Coronary artery (tissue), 2 donors: ENCODE results near the gene TFAM.

ENCODE experiments used
- DNase-seq: peaks from one replicate; pipeline ENCODE4 v3.0.0-alpha.2; 2017; ENCODE audit warnings: low spot score
- H3K27ac ChIP-seq, 2 donors: fragments of 200-600 bp; sonication (generic); one replicate each; pipeline ENCODE4 v1.5.1; 2016 to 2019
- H3K4me3 ChIP-seq: fragments of 200-600 bp; sonication (generic); 2 replicates; pipeline ENCODE4 v1.5.1; 2016; ENCODE audit warnings: mild to moderate bottlenecking, moderate library complexity
- TF ChIP-seq, protein P1 (sequence below): fragments of 200-600 bp; sonication (generic); IDR thresholded peaks from one replicate; pipeline ENCODE4 v1.5.1; 2019; ENCODE audit warnings: antibody characterized with exemption

TFAM gene

GRCh38 chr10:58393317-58393716 is 8.1 kb downstream of the TFAM start:
- DNase-seq = no peak
- TF ChIP-seq, protein P1, sequence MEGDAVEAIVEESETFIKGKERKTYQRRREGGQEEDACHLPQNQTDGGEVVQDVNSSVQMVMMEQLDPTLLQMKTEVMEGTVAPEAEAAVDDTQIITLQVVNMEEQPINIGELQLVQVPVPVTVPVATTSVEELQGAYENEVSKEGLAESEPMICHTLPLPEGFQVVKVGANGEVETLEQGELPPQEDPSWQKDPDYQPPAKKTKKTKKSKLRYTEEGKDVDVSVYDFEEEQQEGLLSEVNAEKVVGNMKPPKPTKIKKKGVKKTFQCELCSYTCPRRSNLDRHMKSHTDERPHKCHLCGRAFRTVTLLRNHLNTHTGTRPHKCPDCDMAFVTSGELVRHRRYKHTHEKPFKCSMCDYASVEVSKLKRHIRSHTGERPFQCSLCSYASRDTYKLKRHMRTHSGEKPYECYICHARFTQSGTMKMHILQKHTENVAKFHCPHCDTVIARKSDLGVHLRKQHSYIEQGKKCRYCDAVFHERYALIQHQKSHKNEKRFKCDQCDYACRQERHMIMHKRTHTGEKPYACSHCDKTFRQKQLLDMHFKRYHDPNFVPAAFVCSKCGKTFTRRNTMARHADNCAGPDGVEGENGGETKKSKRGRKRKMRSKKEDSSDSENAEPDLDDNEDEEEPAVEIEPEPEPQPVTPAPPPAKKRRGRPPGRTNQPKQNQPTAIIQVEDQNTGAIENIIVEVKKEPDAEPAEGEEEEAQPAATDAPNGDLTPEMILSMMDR = no peak
- no peak overlapping the region for H3K27ac ChIP-seq
- H3K4me3 ChIP-seq = no peak overlapping the region

DNA sequence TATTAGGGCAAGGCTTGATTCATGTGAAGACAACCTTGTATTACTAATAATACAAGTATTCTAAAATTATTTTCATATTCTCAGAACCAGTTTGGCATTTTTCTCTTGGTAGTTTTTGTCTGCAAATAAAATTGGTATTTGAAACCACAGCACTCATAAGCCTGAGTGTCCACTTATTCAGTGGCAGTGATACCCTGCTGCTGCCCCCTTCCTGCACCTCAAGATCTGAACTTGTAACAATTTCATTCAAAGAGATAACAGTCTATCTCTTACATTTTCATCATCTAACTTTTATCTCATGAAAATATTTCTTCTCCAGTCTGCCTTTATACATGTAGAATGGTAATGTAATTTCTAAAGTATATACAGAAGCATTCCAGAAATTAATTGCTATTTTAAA is 9.3 kb downstream of the TFAM start:
- no peak overlapping the region for H3K27ac ChIP-seq
- DNase-seq = no peak
- TF ChIP-seq, protein P1 = no peak
- no peak overlapping the region for H3K4me3 ChIP-seq

- no peak for DNase-seq
- TF ChIP-seq, protein P1 = no peak
- Histone ChIP-seq H3K27ac (no peak overlapping the region), H3K4me3 (no peak overlapping the region)
Observed at GRCh38 chr10:58396057-58396456, 10.8 kb downstream of the TFAM start.

DNA sequence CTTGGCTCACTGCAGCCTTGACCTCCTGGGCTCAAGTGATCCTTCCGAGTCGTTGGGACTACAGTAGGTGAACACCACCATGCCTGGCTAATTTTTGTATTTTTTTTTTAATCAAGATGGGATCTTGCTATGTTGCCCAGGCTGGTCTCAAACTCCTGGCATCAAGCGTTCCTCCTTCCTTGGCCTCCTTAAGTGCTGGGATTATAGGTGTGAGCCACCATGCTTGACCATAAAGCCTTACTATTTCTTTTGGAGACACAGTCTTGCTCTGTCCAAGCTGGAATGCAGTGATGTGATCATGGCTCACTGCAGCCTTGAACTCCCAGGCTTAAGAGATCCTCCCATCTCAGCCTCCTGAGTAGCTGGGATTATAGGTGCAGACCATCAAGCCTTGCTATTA is 12.6 kb downstream of the TFAM start:
- Histone ChIP-seq H3K27ac (no peak overlapping the region), H3K4me3 (no peak overlapping the region)
- TF ChIP-seq, protein P1 = no peak
- no peak for DNase-seq

GRCh38 chr10:58399410-58399809 is 14.2 kb downstream of the TFAM start:
- TF ChIP-seq, protein P1 = no peak
- Histone ChIP-seq H3K27ac (no peak overlapping the region), H3K4me3 (no peak overlapping the region)
- DNase-seq = no peak

DNA sequence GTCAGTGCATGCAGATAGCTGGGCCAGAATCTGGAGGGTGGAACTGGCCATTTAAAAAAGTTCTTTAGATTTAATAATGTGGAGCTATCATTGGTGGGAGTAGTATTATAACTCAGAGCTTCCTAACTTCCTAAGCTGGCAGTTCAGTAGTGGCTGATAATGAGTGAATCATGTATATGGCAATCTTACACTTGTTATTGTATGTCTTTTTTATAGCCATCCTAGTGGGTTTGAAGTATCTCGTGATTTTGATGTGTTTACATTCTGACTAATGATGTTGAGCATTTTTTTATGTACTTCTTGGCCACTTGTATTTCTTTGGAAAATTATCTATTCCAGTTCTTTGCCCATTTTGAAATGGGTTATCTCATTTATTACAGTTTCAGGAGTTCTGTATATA is 15.4 kb downstream of the TFAM start:
- TF ChIP-seq, protein P1 = no peak
- no peak for DNase-seq
- Histone ChIP-seq H3K27ac (no peak overlapping the region), H3K4me3 (no peak overlapping the region)

- no peak for DNase-seq
- Histone ChIP-seq H3K4me3 (no peak overlapping the region), H3K27ac (no peak overlapping the region)
- TF ChIP-seq, protein P1 = no peak
Observed at GRCh38 chr10:58404001-58404400, 18.8 kb downstream of the TFAM start.
